ENCODE data around the gene CDIPT.

GRCh38 chr16:29868396-29869009 lies 5.5 kb upstream of the CDIPT start:
- TF ChIP-seq CTCF (IDR thresholded peaks at IDR 0.05; ENCODE audit: poor library complexity) (no peak), EZH2 (IDR thresholded peaks at IDR 0.05; ENCODE audit: borderline replicate concordance) (no peak)
